Common myeloid progenitor, CD34-positive (primary cell): ENCODE data around the gene RAB4B.

Experiments
- CTCF ChIA-PET: fragments of 350-600 bp; sonication (Branson Sonifier 250); formaldehyde crosslinking; loops from one replicate; lab custom pipeline; 2021; ENCODE audit warnings: antibody characterized with exemption; lab: Charles Lee
- POLR2A ChIA-PET: fragments of 350-600 bp; sonication (Branson Sonifier 250); formaldehyde crosslinking; loops from one replicate; lab custom pipeline; 2021; ENCODE audit warnings: antibody characterized with exemption; lab: Charles Lee
- DNase-seq, 3 donors: peaks; one replicate each; pipeline versions ENCODE4 v3.0.0 to v3.0.0-alpha.2; 2013
- H3K27ac ChIP-seq, 2 experiments: 1 replicate in 1 of 2; 2 replicates in 1 of 2; pipeline ENCODE4 v1.7.0; 2013; ENCODE audit warnings: inconsistent platforms in 2 of 2, low read length in 2 of 2, mild to moderate bottlenecking in 2 of 2, low read depth in 1 of 2, moderate library complexity in 1 of 2; ENCODE audit not compliant: severe bottlenecking in 2 of 2, insufficient read depth in 1 of 2, poor library complexity in 1 of 2
- H3K27me3 ChIP-seq, 5 experiments: replicated peaks in 2 of 5; 1 replicate in 3 of 5; 2 replicates in 2 of 5; pipeline versions ENCODE4 v1.6.1 to v1.7.0; 2013; ENCODE audit warnings: low read length in 4 of 5, mild to moderate bottlenecking in 2 of 5, moderate library complexity in 2 of 5, inconsistent platforms in 1 of 5; ENCODE audit not compliant: insufficient read depth in 5 of 5, control insufficient read depth in 4 of 5
- H3K36me3 ChIP-seq, 4 experiments: 1 replicate in 2 of 4; 2 replicates in 2 of 4; pipeline versions ENCODE4 v1.6.1 to v1.7.0; 2013; ENCODE audit warnings: low read length in 3 of 4, control low read depth in 1 of 4, mild to moderate bottlenecking in 1 of 4; ENCODE audit not compliant: control insufficient read depth in 4 of 4, insufficient read depth in 4 of 4
- H3K4me1 ChIP-seq, 4 experiments: 1 replicate in 3 of 4; 2 replicates in 1 of 4; pipeline versions ENCODE4 v1.6.1 to v1.7.1; 2013; ENCODE audit warnings: low read length in 3 of 4, mild to moderate bottlenecking in 3 of 4, control low read depth in 1 of 4, inconsistent platforms in 1 of 4, moderate library complexity in 1 of 4; ENCODE audit not compliant: control insufficient read depth in 4 of 4, insufficient read depth in 4 of 4; ENCODE audit errors: control extremely low read depth in 1 of 4
- H3K4me3 ChIP-seq, 7 experiments: 1 replicate in 4 of 7; 2 replicates in 3 of 7; pipeline versions ENCODE4 v1.5.1 to v1.7.0; 2013; ENCODE audit warnings: mild to moderate bottlenecking in 7 of 7, low read length in 6 of 7, moderate library complexity in 6 of 7, inconsistent platforms in 2 of 7, low read depth in 2 of 7, control low read depth in 1 of 7; ENCODE audit not compliant: insufficient read depth in 4 of 7, control insufficient read depth in 1 of 7; ENCODE audit errors: extremely low read depth in 1 of 7
- H3K9me3 ChIP-seq, 5 experiments: 1 replicate in 4 of 5; 2 replicates in 1 of 5; pipeline versions ENCODE4 v1.6.1 to v1.7.1; 2013; ENCODE audit warnings: low read length in 4 of 5, mild to moderate bottlenecking in 2 of 5, inconsistent platforms in 1 of 5, low read depth in 1 of 5, moderate library complexity in 1 of 5; ENCODE audit not compliant: control insufficient read depth in 4 of 5, insufficient read depth in 2 of 5; ENCODE audit errors: control extremely low read depth in 1 of 5
- WGBS: methylation state at CpG from one replicate; pipeline ENCODE4 v1.1.5; 2013; ENCODE audit not compliant: insufficient coverage; 5-methylcytosine and 5-hydroxymethylcytosine counted together

Gene RAB4B

GRCh38 chr19:40737102-40737644 lies 40.9 kb upstream of the RAB4B start:
- H3K4me1 ChIP-seq = no peaks in the 10 kb centered on the region
- no peak for DNase-seq
- H3K27me3 ChIP-seq = no peaks in the 10 kb centered on the region
- 98% methylated on average over 5 of the region's 9 CpGs for WGBS
- H3K4me3 ChIP-seq = no peak overlapping the region
- no peak overlapping the region for H3K27ac ChIP-seq
- POLR2A ChIA-PET = interaction anchor here (0.5 kb wide), 1 partner anchor 119 kb away, joined by 5 read pairs; no protein-coding TSS in a partner anchor
- H3K36me3 ChIP-seq = peaks cover 2 to 67% (median 49%) of the 10 kb centered on the region in 4 experiments
- no peaks in the 10 kb centered on the region for H3K9me3 ChIP-seq
- CTCF ChIA-PET = interaction anchor here (1.9 kb wide), 1 partner anchor 10 kb away, joined by 6 read pairs; no protein-coding TSS in a partner anchor

- H3K9me3 ChIP-seq = no peaks in the 10 kb centered on the region
- H3K27ac ChIP-seq = no peak overlapping the region
- POLR2A ChIA-PET = no interaction called here
- no peaks in the 10 kb centered on the region for H3K4me1 ChIP-seq
- CTCF ChIA-PET = no interaction called here
- no peaks in the 10 kb centered on the region for H3K27me3 ChIP-seq
- 92% methylated on average over 19 of the region's 22 CpGs for WGBS
- H3K36me3 ChIP-seq = peaks cover 2 to 49% (median 33%) of the 10 kb centered on the region in 4 experiments
- H3K4me3 ChIP-seq = no peak overlapping the region
- no peak for DNase-seq
These were observed 38.8 kb upstream of the RAB4B start for GRCh38 chr19:40739030-40739839.

- Histone ChIP-seq H3K27me3 (no peaks in the 10 kb centered on the region), H3K9me3 (no peaks in the 10 kb centered on the region), H3K4me1 (no peaks in the 10 kb centered on the region), H3K36me3 (peaks cover 2 to 43% (median 30%) of the 10 kb centered on the region in 4 experiments), H3K4me3 (no peak overlapping the region), H3K27ac (no peak overlapping the region)
- ChIA-PET POLR2A (no interaction called here), CTCF (no interaction called here)
- 93% methylated on average over 14 of the region's 16 CpGs for WGBS
- no peak for DNase-seq
These were observed 38.0 kb upstream of the RAB4B start for GRCh38 chr19:40739871-40740703.

DNA sequence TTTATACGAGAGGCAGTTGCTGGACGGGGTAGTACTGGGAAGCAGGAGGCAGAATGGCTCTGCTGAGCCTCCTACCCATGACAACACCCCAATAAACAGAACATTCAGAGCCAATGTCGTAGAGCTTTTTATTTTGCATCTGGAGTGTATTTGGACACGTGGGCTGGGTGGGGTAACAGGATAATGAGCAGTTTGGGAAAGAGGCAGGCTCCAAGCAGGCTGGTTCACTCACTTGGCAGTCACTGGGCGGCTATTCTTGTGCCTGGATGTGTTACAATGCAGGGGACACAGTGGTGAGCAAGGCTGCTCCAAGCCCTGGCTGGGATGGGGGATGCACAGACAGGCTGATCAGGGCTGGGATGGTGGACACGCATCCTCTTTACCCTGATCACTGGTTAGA lies 37.3 kb upstream of the RAB4B start:
- 93% methylated on average over 2 of the region's 6 CpGs for WGBS
- Histone ChIP-seq H3K9me3 (no peaks in the 10 kb centered on the region), H3K4me1 (no peaks in the 10 kb centered on the region), H3K27me3 (no peaks in the 10 kb centered on the region), H3K36me3 (peaks cover 2 to 36% (median 24%) of the 10 kb centered on the region in 4 experiments), H3K4me3 (no peak overlapping the region), H3K27ac (no peak overlapping the region)
- no peak for DNase-seq
- POLR2A ChIA-PET = no interaction called here
- CTCF ChIA-PET = interaction anchor here (1.3 kb wide), 1 partner anchor 13 kb away, joined by 5 read pairs; no protein-coding TSS in a partner anchor

DNA sequence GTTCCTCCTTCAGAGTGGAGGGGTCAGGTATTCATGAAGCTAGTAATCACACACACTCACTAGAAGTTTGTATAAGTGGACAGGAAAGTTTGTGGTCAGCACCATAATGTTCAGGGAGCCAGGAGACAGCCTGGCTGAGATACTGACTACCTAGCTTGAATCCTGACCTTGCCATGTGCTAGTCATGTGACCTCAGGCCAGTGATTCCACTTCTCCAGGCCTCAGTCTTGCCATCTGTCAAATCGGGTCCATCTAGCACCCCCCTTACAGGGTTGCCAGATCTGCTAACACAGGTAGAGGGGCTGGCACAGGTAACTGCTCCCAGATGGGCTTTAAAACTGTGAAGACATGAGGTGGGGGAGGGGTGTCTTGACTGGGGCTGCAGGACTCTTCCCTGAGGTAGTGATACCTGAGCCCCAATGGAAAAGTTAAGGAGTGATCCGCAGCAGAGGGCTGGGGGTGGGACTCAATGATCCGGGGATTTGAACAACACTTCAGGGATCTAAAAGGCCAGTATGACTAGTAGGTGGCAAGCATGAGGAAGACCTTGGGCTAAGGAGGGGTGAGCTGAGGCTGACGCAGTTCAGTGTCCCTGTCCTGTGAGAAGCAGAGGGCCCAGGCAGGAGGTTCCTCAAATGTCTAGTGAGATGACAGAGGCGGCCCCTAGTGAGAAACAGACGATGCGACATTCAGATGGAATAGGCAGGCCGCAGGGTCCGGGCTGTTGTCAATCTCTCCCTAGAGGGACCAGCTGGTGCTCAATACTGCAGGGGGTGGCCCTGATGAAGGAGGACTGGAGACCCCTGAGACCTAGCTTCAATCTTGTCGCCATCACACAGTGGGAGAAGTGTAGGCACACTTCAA lies 36.3 kb upstream of the RAB4B start:
- H3K27ac ChIP-seq = no peak overlapping the region
- H3K4me1 ChIP-seq = no peaks in the 10 kb centered on the region
- no peak for DNase-seq
- CTCF ChIA-PET = interaction anchor here (0.8 to 2.0 kb wide), 4 partner anchors 8 to 77 kb away, joined by 3 to 6 read pairs (median 4); no protein-coding TSS in a partner anchor
- H3K9me3 ChIP-seq = no peaks in the 10 kb centered on the region
- H3K27me3 ChIP-seq = no peaks in the 10 kb centered on the region
- POLR2A ChIA-PET = interaction anchor here (0.5 kb wide), 1 partner anchor 31 kb away, joined by 3 read pairs; no protein-coding TSS in a partner anchor
- peaks cover 2 to 30% (median 21%) of the 10 kb centered on the region in 4 experiments for H3K36me3 ChIP-seq
- WGBS = 89% methylated on average over 7 of the region's 10 CpGs
- no peak overlapping the region for H3K4me3 ChIP-seq

- WGBS = 95% methylated on average over 8 of the region's 17 CpGs
- POLR2A ChIA-PET = interaction anchor here (0.5 kb wide), 1 partner anchor 31 kb away, joined by 3 read pairs; no protein-coding TSS in a partner anchor
These were observed 35.6 kb upstream of the RAB4B start for GRCh38 chr19:40742477-40742876.

More at GRCh38 chr19:40742477-40742876, 35.6 kb upstream of the RAB4B start:
- Histone ChIP-seq H3K9me3 (no peaks in the 10 kb centered on the region), H3K27me3 (no peaks in the 10 kb centered on the region), H3K36me3 (peaks cover 0 to 23% (median 14%) of the 10 kb centered on the region in 4 experiments), H3K27ac (no peak overlapping the region), H3K4me3 (no peak overlapping the region), H3K4me1 (no peaks in the 10 kb centered on the region)
- no peak for DNase-seq
- CTCF ChIA-PET = interaction anchor here (0.6 to 2.0 kb wide), 5 partner anchors 9 to 78 kb away, joined by 3 to 6 read pairs (median 4); no protein-coding TSS in a partner anchor
